Astrocyte (in vitro differentiated cells and primary cell): ENCODE data around the gene LRP1B. TPM values are rescaled to one million over a fixed set of nuclear protein-coding genes. Genes with fewer than 3 reads are reported as not detected.

Source experiments
- DNase-seq: peaks from one replicate; pipeline ENCODE4 v3.0.0-alpha.2; 2010; ENCODE audit warnings: low read depth
- FAIRE-seq: peaks from 2 replicates; lab custom pipeline; 2011; peaks lifted over from hg19 to GRCh38; lab: Jason Lieb, UNC
- H2AFZ ChIP-seq: 2 replicates; pipeline ENCODE4 v1.6.0; 2012; ENCODE audit warnings: low read depth, low read length, inconsistent platforms
- H3K27ac ChIP-seq: 2 replicates; pipeline ENCODE4 v1.5.1; 2011; ENCODE audit warnings: low read depth, low read length, inconsistent platforms
- H3K27me3 ChIP-seq: 2 replicates; pipeline ENCODE4 v1.6.0; 2011; ENCODE audit warnings: low read length, inconsistent platforms; ENCODE audit not compliant: insufficient read depth
- H3K36me3 ChIP-seq: 2 replicates; pipeline ENCODE4 v1.5.1; 2011; ENCODE audit warnings: low read length, inconsistent platforms; ENCODE audit not compliant: insufficient read depth
- H3K4me1 ChIP-seq: 2 replicates; pipeline ENCODE4 v1.5.1; 2011; ENCODE audit warnings: low read length, inconsistent platforms; ENCODE audit not compliant: insufficient read depth
- H3K4me2 ChIP-seq: 2 replicates; pipeline ENCODE4 v1.6.0; 2012; ENCODE audit warnings: low read length, inconsistent platforms
- H3K4me3 ChIP-seq: 2 replicates; pipeline ENCODE4 v1.5.1; 2011; ENCODE audit warnings: low read depth, mild to moderate bottlenecking, low read length, inconsistent platforms; ENCODE audit not compliant: insufficient read depth
- H3K79me2 ChIP-seq: 2 replicates; pipeline ENCODE4 v1.6.0; 2012; ENCODE audit warnings: mild to moderate bottlenecking, low read length, inconsistent platforms; ENCODE audit not compliant: insufficient read depth
- H3K9ac ChIP-seq: 2 replicates; pipeline ENCODE4 v1.6.0; 2012; ENCODE audit warnings: mild to moderate bottlenecking, low read length, inconsistent platforms
- H3K9me3 ChIP-seq: 2 replicates; pipeline ENCODE4 v1.5.1; 2012; ENCODE audit warnings: low read depth, mild to moderate bottlenecking, low read length, inconsistent platforms; ENCODE audit not compliant: insufficient read depth
- H4K20me1 ChIP-seq: 2 replicates; pipeline ENCODE4 v1.6.0; 2012; ENCODE audit warnings: low read length, inconsistent platforms; ENCODE audit not compliant: insufficient read depth
- H3K27ac Mint-ChIP-seq: one replicate; pipeline ENCODE4 v1.8.0; 2021; ENCODE audit warnings: mild to moderate bottlenecking, mixed read lengths; ENCODE audit not compliant: unreplicated experiment
- H3K27me3 Mint-ChIP-seq: one replicate; pipeline ENCODE4 v1.8.0; 2021; ENCODE audit warnings: low read depth, mixed read lengths; ENCODE audit not compliant: unreplicated experiment
- H3K36me3 Mint-ChIP-seq: one replicate; pipeline ENCODE4 v1.8.0; 2021; ENCODE audit warnings: low read depth, mixed read lengths; ENCODE audit not compliant: unreplicated experiment
- H3K4me1 Mint-ChIP-seq: one replicate; pipeline ENCODE4 v1.8.0; 2021; ENCODE audit warnings: low read depth, mixed read lengths; ENCODE audit not compliant: unreplicated experiment
- H3K4me3 Mint-ChIP-seq: one replicate; pipeline ENCODE4 v1.8.0; 2021; ENCODE audit warnings: mild to moderate bottlenecking, moderate library complexity, mixed read lengths; ENCODE audit not compliant: unreplicated experiment
- H3K9me3 Mint-ChIP-seq: one replicate; pipeline ENCODE4 v1.8.0; 2021; ENCODE audit warnings: mild to moderate bottlenecking, mixed read lengths; ENCODE audit not compliant: unreplicated experiment
- EZH2 ChIP-seq: IDR thresholded peaks from 2 replicates; pipeline ENCODE4 v1.6.1; 2012; ENCODE audit warnings: mild to moderate bottlenecking, low read length, inconsistent platforms; ENCODE audit not compliant: insufficient read depth
- total RNA-seq: library from RNA; stranded (reverse); gene quantifications from 2 replicates; pipeline ENCODE4 v1.2.1, GENCODE V29; 2021
- TF ChIP-seq, protein P1 (sequence below): IDR thresholded peaks from 2 replicates; pipeline ENCODE4 v1.5.1; 2011; ENCODE audit warnings: low read depth, mild to moderate bottlenecking, inconsistent platforms, low read length, moderate library complexity; ENCODE audit not compliant: insufficient read depth

Gene LRP1B
- total RNA-seq, 1 donor from 2014 or later, result 1.5 TPM

DNA sequence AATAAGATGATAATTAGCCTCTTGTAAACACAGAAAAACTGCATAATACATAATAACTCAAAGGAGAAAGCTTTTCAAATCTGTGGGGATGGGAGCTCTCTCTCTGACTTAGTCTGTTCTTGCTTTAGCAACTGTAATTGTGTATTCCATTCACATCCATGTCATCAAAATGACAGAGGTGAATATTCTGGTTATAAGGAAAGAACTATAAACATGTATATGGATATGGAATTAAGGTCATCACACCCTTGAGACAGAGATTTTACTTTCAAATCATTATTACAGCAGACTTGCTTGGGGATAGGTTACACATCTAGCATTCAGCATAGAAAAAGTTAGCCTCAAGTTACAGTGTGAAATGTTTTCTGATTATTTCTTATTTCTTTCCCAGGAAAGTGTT, 497.7 kb downstream of the LRP1B start:
- H3K27me3 ChIP-seq, result no peaks in the 10 kb centered on the region
- H2AFZ ChIP-seq, result no peak overlapping the region
- H4K20me1 ChIP-seq, result no peaks in the 10 kb centered on the region
- H3K4me3 Mint-ChIP-seq, result no peak overlapping the region
- H3K27ac ChIP-seq, result no peak overlapping the region
- FAIRE-seq (no peak), DNase-seq (no peak)
- no peaks in the 10 kb centered on the region for H3K36me3 Mint-ChIP-seq
- TF ChIP-seq, protein P1, sequence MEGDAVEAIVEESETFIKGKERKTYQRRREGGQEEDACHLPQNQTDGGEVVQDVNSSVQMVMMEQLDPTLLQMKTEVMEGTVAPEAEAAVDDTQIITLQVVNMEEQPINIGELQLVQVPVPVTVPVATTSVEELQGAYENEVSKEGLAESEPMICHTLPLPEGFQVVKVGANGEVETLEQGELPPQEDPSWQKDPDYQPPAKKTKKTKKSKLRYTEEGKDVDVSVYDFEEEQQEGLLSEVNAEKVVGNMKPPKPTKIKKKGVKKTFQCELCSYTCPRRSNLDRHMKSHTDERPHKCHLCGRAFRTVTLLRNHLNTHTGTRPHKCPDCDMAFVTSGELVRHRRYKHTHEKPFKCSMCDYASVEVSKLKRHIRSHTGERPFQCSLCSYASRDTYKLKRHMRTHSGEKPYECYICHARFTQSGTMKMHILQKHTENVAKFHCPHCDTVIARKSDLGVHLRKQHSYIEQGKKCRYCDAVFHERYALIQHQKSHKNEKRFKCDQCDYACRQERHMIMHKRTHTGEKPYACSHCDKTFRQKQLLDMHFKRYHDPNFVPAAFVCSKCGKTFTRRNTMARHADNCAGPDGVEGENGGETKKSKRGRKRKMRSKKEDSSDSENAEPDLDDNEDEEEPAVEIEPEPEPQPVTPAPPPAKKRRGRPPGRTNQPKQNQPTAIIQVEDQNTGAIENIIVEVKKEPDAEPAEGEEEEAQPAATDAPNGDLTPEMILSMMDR, result no peak
- no peak for TF ChIP-seq EZH2
- no peaks in the 10 kb centered on the region for H3K4me1 ChIP-seq
- H3K27me3 Mint-ChIP-seq, result no peaks in the 10 kb centered on the region
- H3K4me2 ChIP-seq, result no peak overlapping the region
- no peaks in the 10 kb centered on the region for H3K36me3 ChIP-seq
- no peaks in the 10 kb centered on the region for H3K9me3 ChIP-seq
- H3K9ac ChIP-seq, result no peak overlapping the region
- H3K4me1 Mint-ChIP-seq, result no peaks in the 10 kb centered on the region
- H3K27ac Mint-ChIP-seq, result no peak overlapping the region
- no peaks in the 10 kb centered on the region for H3K9me3 Mint-ChIP-seq
- H3K4me3 ChIP-seq, result no peak overlapping the region
- H3K79me2 ChIP-seq, result no peaks in the 10 kb centered on the region

GRCh38 chr2:141630407-141630930, 500.3 kb downstream of the LRP1B start:
- no peak for FAIRE-seq

DNA sequence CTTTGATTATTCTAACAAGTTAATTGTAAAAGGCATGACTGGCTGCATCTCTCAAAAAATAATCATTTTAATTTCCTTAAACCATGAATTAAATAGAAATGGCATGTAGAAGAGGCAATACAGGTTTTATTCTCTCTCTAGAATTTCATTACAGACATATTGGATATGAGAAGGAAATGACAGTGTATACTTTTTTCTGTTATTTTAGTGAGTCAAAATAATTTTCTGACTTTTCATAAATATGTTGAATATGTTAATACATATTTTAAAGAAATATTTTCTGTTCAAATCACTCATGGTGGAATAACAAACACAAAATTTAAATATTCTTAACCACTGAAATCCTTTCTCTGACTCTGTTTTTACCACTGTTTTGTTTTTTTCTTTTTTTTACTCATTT, 510.4 kb downstream of the LRP1B start:
- H3K4me2 ChIP-seq, result no peak overlapping the region
- H3K9ac ChIP-seq, result no peak overlapping the region
- no peaks in the 10 kb centered on the region for H3K9me3 ChIP-seq
- no peak overlapping the region for H2AFZ ChIP-seq
- Mint-ChIP-seq H3K27ac (no peak overlapping the region), H3K4me1 (no peaks in the 10 kb centered on the region), H3K36me3 (no peaks in the 10 kb centered on the region), H3K9me3 (no peaks in the 10 kb centered on the region), H3K27me3 (no peaks in the 10 kb centered on the region), H3K4me3 (no peak overlapping the region)
- no peak for TF ChIP-seq EZH2
- TF ChIP-seq, protein P1, result no peak
- no peak for FAIRE-seq
- H3K79me2 ChIP-seq, result no peaks in the 10 kb centered on the region
- H3K36me3 ChIP-seq, result no peaks in the 10 kb centered on the region
- no peaks in the 10 kb centered on the region for H3K4me1 ChIP-seq
- no peaks in the 10 kb centered on the region for H3K27me3 ChIP-seq
- DNase-seq, result no peak
- H4K20me1 ChIP-seq, result no peaks in the 10 kb centered on the region
- H3K27ac ChIP-seq, result no peak overlapping the region
- H3K4me3 ChIP-seq, result no peak overlapping the region

More at GRCh38 chr2:141630407-141630930, 500.3 kb downstream of the LRP1B start:
- no peak overlapping the region for H3K4me2 ChIP-seq
- Mint-ChIP-seq H3K4me1 (no peaks in the 10 kb centered on the region), H3K4me3 (no peak overlapping the region), H3K9me3 (no peaks in the 10 kb centered on the region), H3K27ac (no peak overlapping the region), H3K27me3 (no peaks in the 10 kb centered on the region), H3K36me3 (no peaks in the 10 kb centered on the region)
- no peak overlapping the region for H3K9ac ChIP-seq
- DNase-seq, result no peak
- no peaks in the 10 kb centered on the region for H4K20me1 ChIP-seq
- TF ChIP-seq, protein P1, result no peak
- no peak for TF ChIP-seq EZH2
- H2AFZ ChIP-seq, result no peak overlapping the region
- H3K4me1 ChIP-seq, result no peaks in the 10 kb centered on the region
- no peaks in the 10 kb centered on the region for H3K36me3 ChIP-seq
- no peaks in the 10 kb centered on the region for H3K27me3 ChIP-seq
- H3K9me3 ChIP-seq, result no peaks in the 10 kb centered on the region
- H3K79me2 ChIP-seq, result no peaks in the 10 kb centered on the region
- no peak overlapping the region for H3K27ac ChIP-seq
- H3K4me3 ChIP-seq, result no peak overlapping the region
